HepG2 (cell line): ENCODE measurements around the gene MYOM1. TPM values are rescaled to one million over a fixed set of nuclear protein-coding genes. Genes with fewer than 3 reads are reported as not detected.

Experiments
- FUBP1 ChIP-seq: sonication (generic); formaldehyde crosslinking; IDR thresholded peaks from 2 replicates; pipeline ENCODE4 v1.5.1; 2020; ENCODE audit warnings: missing genetic modification reagents, mild to moderate bottlenecking, borderline replicate concordance
- KDM3A ChIP-seq: IDR thresholded peaks from 2 replicates; pipeline ENCODE4 v1.6.1; 2018; ENCODE audit warnings: low read depth, missing compliant biosample characterization
- NR2F6 ChIP-seq, 2 experiments: IDR thresholded peaks; 2 replicates each; pipeline ENCODE4 v1.6.1; 2016; ENCODE audit warnings: antibody characterized with exemption in 1 of 2, mild to moderate bottlenecking in 1 of 2
- TP53 ChIP-seq: sonication (generic); formaldehyde crosslinking; conservative IDR thresholded peaks from 2 replicates; pipeline ENCODE4 v1.4.0; 2020; ENCODE audit warnings: missing genetic modification reagents
- TRAFD1 ChIP-seq: sonication (generic); formaldehyde crosslinking; IDR thresholded peaks from 2 replicates; pipeline ENCODE4 v1.5.1; 2020; ENCODE audit warnings: missing genetic modification reagents, mild to moderate bottlenecking, borderline replicate concordance
- WIZ ChIP-seq: sonication (generic); formaldehyde crosslinking; IDR thresholded peaks from 2 replicates; pipeline ENCODE4 v1.5.1; 2020; ENCODE audit warnings: mild to moderate bottlenecking, missing genetic modification reagents
- ZBTB25 ChIP-seq: IDR thresholded peaks from 2 replicates; pipeline ENCODE4 v1.6.1; 2018; ENCODE audit warnings: missing genetic modification reagents
- ZHX2 ChIP-seq, 2 experiments: sonication (generic) in 1 of 2; formaldehyde crosslinking in 1 of 2; IDR thresholded peaks; 2 replicates each; pipeline versions ENCODE4 v1.6.1 to v1.9.0; 2014 to 2022; ENCODE audit warnings: antibody characterized with exemption in 1 of 2, borderline replicate concordance in 1 of 2, inconsistent platforms in 1 of 2, low read depth in 1 of 2, missing genetic modification reagents in 1 of 2
- ZNF296 ChIP-seq: sonication (generic); formaldehyde crosslinking; conservative IDR thresholded peaks from 2 replicates; pipeline ENCODE4 v1.5.0; 2020; ENCODE audit warnings: mild to moderate bottlenecking, missing genetic modification reagents
- ZNF512B ChIP-seq: sonication (generic); formaldehyde crosslinking; IDR thresholded peaks from 2 replicates; pipeline ENCODE4 v1.5.1; 2020; ENCODE audit warnings: missing genetic modification reagents, mild to moderate bottlenecking, borderline replicate concordance
- ZNF672 ChIP-seq: sonication (generic); formaldehyde crosslinking; IDR thresholded peaks from 2 replicates; pipeline ENCODE4 v1.8.1; 2022; ENCODE audit warnings: missing genetic modification reagents
- ZNF7 ChIP-seq: IDR thresholded peaks from 2 replicates; pipeline ENCODE4 v1.6.1; 2016; ENCODE audit warnings: missing biosample characterization, missing genetic modification reagents
- ZNF891 ChIP-seq: sonication (generic); formaldehyde crosslinking; IDR thresholded peaks from 2 replicates; pipeline ENCODE4 v1.5.0; 2020; ENCODE audit warnings: mild to moderate bottlenecking, missing genetic modification reagents
- polyA plus RNA-seq, 8 experiments: library from polyadenylated mRNA; depleted of rRNA in 3 of 8; stranded (reverse) in 7 of 8; unstranded in 1 of 8; fragments of >200 nt; fragmentation: Illumina TruSeq in 4 of 8; extraction: Trizol in 4 of 8; gene quantifications; 2 replicates each; pipeline versions ENCODE4 v1.2.1 to v1.2.3, GENCODE V29; 2011 to 2016; ENCODE audit warnings: low read depth in 4 of 8, missing spikeins in 1 of 8, mixed read lengths in 1 of 8; ENCODE audit not compliant: insufficient read depth in 1 of 8
- total RNA-seq, 5 experiments: library from RNA; depleted of rRNA; stranded (reverse); fragments of >200 nt; fragmentation: Illumina TruSeq; extraction: Trizol; gene quantifications; 2 replicates each; pipeline ENCODE4 v1.2.3, GENCODE V29; 2016; ENCODE audit warnings: low read depth in 1 of 5

MYOM1 gene
- total and polyA plus RNA-seq, 2 of the 13 experiments (the other 11 are each of a cell fraction or from before 2014, with no cell fraction given): 0.46 to 0.98 TPM

- TF ChIP-seq ZHX2 (IDR thresholded peaks at IDR 0.05; ENCODE audit: low read depth) (no peak), ZHX2 (CRISPR knock-in tag; IDR thresholded peaks at IDR 0.05; ENCODE audit: borderline replicate concordance) (no peak), ZNF672 (no peak), TP53 (CRISPR knock-in tag) (no peak), KDM3A (CRISPR knock-in tag) (peak; percentile 94), ZNF7 (CRISPR knock-in tag) (no peak), ZNF296 (CRISPR knock-in tag) (no peak), NR2F6 (IDR thresholded peaks at IDR 0.05) (peak; percentile 80), NR2F6 (CRISPR knock-in tag; IDR thresholded peaks at IDR 0.05) (peak; percentile 88), FUBP1 (CRISPR knock-in tag) (no peak), ZNF512B (CRISPR knock-in tag) (no peak; the same call in 1 of the 2 replicates), WIZ (CRISPR knock-in tag) (no peak), ZBTB25 (CRISPR knock-in tag) (0 out of 2 replicates have a peak, but pooled peaks have one; percentile 35), TRAFD1 (CRISPR knock-in tag) (no peak), ZNF891 (CRISPR knock-in tag) (no peak)
Observed at GRCh38 chr18:3051718-3052410, 167.9 kb downstream of the MYOM1 start (continued).
